B cell (primary cell): ENCODE measurements around the gene CBLN1. TPM values are rescaled to one million over a fixed set of nuclear protein-coding genes. Genes with fewer than 3 reads are reported as not detected.

Experiments used
- ATAC-seq: fragments of 200-7000 bp; cut with Tn5 transposase; one replicate; pipeline ENCODE4 v1.10.0; 2021; ENCODE audit warnings: low read depth, mild to moderate bottlenecking, moderate number of reproducible peaks, moderate library complexity
- CTCF ChIA-PET: fragments of 350-600 bp; sonication (Branson Sonifier 250); formaldehyde crosslinking; loops from one replicate; lab custom pipeline; 2021; ENCODE audit warnings: antibody characterized with exemption, inconsistent platforms; lab: Charles Lee
- POLR2A ChIA-PET: fragments of 350-600 bp; sonication (Branson Sonifier 250); formaldehyde crosslinking; loops from one replicate; lab custom pipeline; 2021; ENCODE audit warnings: antibody characterized with exemption; lab: Charles Lee
- DNase-seq: peaks from one replicate; pipeline ENCODE4 v3.0.0; 2013
- H2AFZ ChIP-seq: 2 replicates; pipeline ENCODE4 v1.6.1; 2012; ENCODE audit warnings: mild to moderate bottlenecking, low read depth, low read length; ENCODE audit not compliant: insufficient read depth, poor library complexity, severe bottlenecking
- H3K27ac ChIP-seq, 2 donors: 1 replicate in 1 of 2; 2 replicates in 1 of 2; pipeline ENCODE4 v1.5.1; 2012 to 2013; ENCODE audit warnings: low read length in 2 of 2, mild to moderate bottlenecking in 2 of 2, moderate library complexity in 1 of 2
- H3K27me3 ChIP-seq, 4 experiments: fragments of 200-600 bp in 1 of 4; sonication (generic) in 1 of 4; replicated peaks in 1 of 4; 1 replicate in 2 of 4; 2 replicates in 2 of 4; pipeline versions ENCODE4 v1.6.1 to v1.7.0; 2013 to 2016; ENCODE audit warnings: low read length in 3 of 4, mild to moderate bottlenecking in 2 of 4, mixed read lengths in 1 of 4, moderate library complexity in 1 of 4; ENCODE audit not compliant: insufficient read depth in 4 of 4, control insufficient read depth in 3 of 4; ENCODE audit errors: control extremely low read depth in 1 of 4
- H3K36me3 ChIP-seq, 2 experiments: replicated peaks in 1 of 2; 1 replicate in 1 of 2; 2 replicates in 1 of 2; pipeline versions ENCODE4 v1.6.1 to v1.7.1; 2013; ENCODE audit warnings: low read length in 1 of 2; ENCODE audit not compliant: insufficient read depth in 2 of 2, control insufficient read depth in 1 of 2; ENCODE audit errors: control extremely low read depth in 1 of 2, extremely low read depth in 1 of 2
- H3K4me1 ChIP-seq, 2 donors: fragments of 200-600 bp in 1 of 2; sonication (generic) in 1 of 2; 1 replicate in 1 of 2; 2 replicates in 1 of 2; pipeline versions ENCODE4 v1.5.1 to v1.6.1; 2013 to 2017; ENCODE audit warnings: low read length in 2 of 2; ENCODE audit not compliant: control insufficient read depth in 2 of 2, insufficient read depth in 2 of 2
- H3K4me2 ChIP-seq: replicated peaks from 2 replicates; pipeline ENCODE3; 2012; ENCODE audit warnings: mild to moderate bottlenecking, low read depth, low read length; ENCODE audit not compliant: poor library complexity, severe bottlenecking
- H3K4me3 ChIP-seq, 5 experiments: fragments of 200-600 bp in 1 of 5; sonication (generic) in 1 of 5; 1 replicate in 3 of 5; 2 replicates in 2 of 5; pipeline versions ENCODE4 v1.5.1 to v1.7.0; 2011 to 2016; ENCODE audit warnings: low read length in 4 of 5, mild to moderate bottlenecking in 4 of 5, low read depth in 2 of 5, control low read depth in 1 of 5, moderate library complexity in 1 of 5; ENCODE audit not compliant: insufficient read depth in 1 of 5; ENCODE audit errors: control extremely low read depth in 1 of 5, extremely low read depth in 1 of 5
- H3K79me2 ChIP-seq: fragments of 200-600 bp; sonication (generic); one replicate; pipeline ENCODE4 v1.6.0; 2016; ENCODE audit warnings: low read length; ENCODE audit not compliant: control insufficient read depth, insufficient read depth
- H3K9ac ChIP-seq: fragments of 200-600 bp; sonication (generic); 2 replicates; pipeline ENCODE4 v1.6.1; 2017; ENCODE audit warnings: mild to moderate bottlenecking, low read length, moderate library complexity
- H3K9me3 ChIP-seq, 3 donors: one replicate each; pipeline versions ENCODE4 v1.6.1 to v1.7.1; 2013; ENCODE audit warnings: low read length in 2 of 3; ENCODE audit not compliant: control insufficient read depth in 2 of 3, insufficient read depth in 1 of 3; ENCODE audit errors: control extremely low read depth in 1 of 3
- H4K20me1 ChIP-seq: 2 replicates; pipeline ENCODE4 v1.6.0; 2012; ENCODE audit warnings: mild to moderate bottlenecking, low read length; ENCODE audit not compliant: insufficient read depth, control insufficient read depth, poor library complexity, severe bottlenecking
- H3K27ac Mint-ChIP-seq: one replicate; pipeline ENCODE4 v1.8.0; 2021; ENCODE audit warnings: mixed read lengths
- H3K27me3 Mint-ChIP-seq: one replicate; pipeline ENCODE4 v1.8.0; 2021; ENCODE audit warnings: mixed read lengths
- H3K4me1 Mint-ChIP-seq: one replicate; pipeline ENCODE4 v1.8.0; 2021; ENCODE audit warnings: mixed read lengths
- H3K4me3 Mint-ChIP-seq: one replicate; pipeline ENCODE4 v1.8.0; 2021; ENCODE audit warnings: mixed read lengths
- H3K9me3 Mint-ChIP-seq: one replicate; pipeline ENCODE4 v1.8.0; 2022; ENCODE audit warnings: mixed read lengths; ENCODE audit not compliant: insufficient read depth
- EZH2 ChIP-seq: IDR thresholded peaks from 2 replicates; pipeline ENCODE4 v1.6.1; 2012; ENCODE audit warnings: borderline replicate concordance, low read depth, mild to moderate bottlenecking, moderate library complexity, low read length; ENCODE audit not compliant: insufficient read depth, poor library complexity, severe bottlenecking
- WGBS: methylation state at CpG from one replicate; pipeline ENCODE4 v1.1.5; 2013; ENCODE audit warnings: missing lambda C conversion rate; ENCODE audit not compliant: insufficient coverage; 5-methylcytosine and 5-hydroxymethylcytosine counted together
- intact Hi-C: fragments of 100-400 bp; cut with micrococcal nuclease; formaldehyde crosslinking; loops from one replicate; pipeline ENCODE4 v1.10.0; 2022
- polyA plus RNA-seq: library from polyadenylated mRNA; depleted of rRNA; stranded (reverse); fragments of >200 nt; gene quantifications from 2 replicates; pipeline ENCODE4 v1.2.3, GENCODE V29; 2012
- total RNA-seq, 2 donors: library from RNA; stranded (reverse); fragments of 120-200 nt in 1 of 2; gene quantifications; 1 replicate in 1 of 2; 2 replicates in 1 of 2; pipeline versions ENCODE4 v1.2.3 to v1.2.4, GENCODE V29; 2013 to 2022
- TF ChIP-seq, protein P1 (sequence below): fragments of 200-600 bp; IDR thresholded peaks from one replicate; pipeline ENCODE4 v1.8.0; 2022; ENCODE audit warnings: antibody characterized with exemption, mild to moderate bottlenecking

CBLN1 gene
- total and polyA plus RNA-seq, 2 donors (not counting 1 experiment from before 2014, with no cell fraction given), result not detected

DNA sequence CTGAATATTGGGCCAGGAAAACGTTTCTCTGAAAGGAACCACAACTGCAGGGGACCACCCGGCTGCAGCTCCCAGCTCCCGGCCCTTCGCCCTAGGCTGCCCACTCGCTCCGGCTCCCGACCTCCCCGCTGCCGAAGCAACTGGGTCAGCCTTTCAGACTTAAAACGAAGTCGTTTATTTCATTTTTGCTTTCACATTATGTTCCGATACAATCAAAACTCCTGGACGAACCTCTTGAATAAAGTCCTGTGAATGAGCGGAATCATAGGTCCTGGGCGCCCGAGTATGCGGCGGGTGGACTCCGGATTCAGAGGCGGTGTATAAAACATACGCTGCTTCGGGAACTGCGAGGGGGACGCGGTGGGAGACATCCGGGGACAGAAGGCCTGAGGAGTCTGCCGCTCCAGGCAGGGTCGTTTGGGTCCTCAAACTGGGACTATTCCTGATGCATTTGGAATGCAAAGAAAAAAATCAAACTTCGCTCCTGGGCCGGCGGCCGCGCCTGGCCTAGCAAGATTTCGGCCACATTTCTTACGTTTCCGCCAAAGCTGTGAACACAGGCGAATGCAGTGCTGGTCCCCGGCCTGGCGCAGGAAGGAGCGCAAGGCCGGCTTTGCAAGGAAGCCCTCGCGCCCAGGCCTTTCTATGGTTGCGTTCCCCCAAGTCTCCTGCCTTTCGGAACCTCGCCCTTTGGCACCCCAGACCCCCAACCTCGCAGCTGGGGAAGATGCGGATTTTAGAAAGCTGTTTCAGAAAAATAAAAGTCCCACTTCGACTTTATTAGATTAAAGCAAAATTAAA is 3.7 kb downstream of the CBLN1 start:
- H3K27ac ChIP-seq, result no peak overlapping the region
- peaks cover 0 to 30% (median 0%) of the 10 kb centered on the region in 3 donors for H3K9me3 ChIP-seq
- no peak for ATAC-seq
- intact Hi-C loops, result no loop called here
- no peak overlapping the region for H3K4me2 ChIP-seq
- no peak overlapping the region for H2AFZ ChIP-seq
- H3K79me2 ChIP-seq, result no peaks in the 10 kb centered on the region
- H4K20me1 ChIP-seq, result no peaks in the 10 kb centered on the region
- H3K9ac ChIP-seq, result no peak overlapping the region
- H3K9me3 Mint-ChIP-seq, result no peaks in the 10 kb centered on the region
- peaks cover 0 to 6% of the 10 kb centered on the region in 2 donors for H3K4me1 ChIP-seq
- no peak for DNase-seq
- 9% methylated on average over 41 of the region's 49 CpGs for WGBS
- H3K36me3 ChIP-seq, result no peaks in the 10 kb centered on the region
- CTCF ChIA-PET, result no interaction called here
- POLR2A ChIA-PET, result interaction anchor here (0.7 kb wide), 1 partner anchor 849 kb away, joined by 5 read pairs; no protein-coding TSS in a partner anchor
- peaks cover 12% of the 10 kb centered on the region for H3K4me1 Mint-ChIP-seq
- peaks cover 0 to 75% (median 31%) of the 10 kb centered on the region in 4 experiments for H3K27me3 ChIP-seq
- H3K27ac Mint-ChIP-seq, result no peak overlapping the region
- no peak for TF ChIP-seq EZH2
- TF ChIP-seq, protein P1, sequence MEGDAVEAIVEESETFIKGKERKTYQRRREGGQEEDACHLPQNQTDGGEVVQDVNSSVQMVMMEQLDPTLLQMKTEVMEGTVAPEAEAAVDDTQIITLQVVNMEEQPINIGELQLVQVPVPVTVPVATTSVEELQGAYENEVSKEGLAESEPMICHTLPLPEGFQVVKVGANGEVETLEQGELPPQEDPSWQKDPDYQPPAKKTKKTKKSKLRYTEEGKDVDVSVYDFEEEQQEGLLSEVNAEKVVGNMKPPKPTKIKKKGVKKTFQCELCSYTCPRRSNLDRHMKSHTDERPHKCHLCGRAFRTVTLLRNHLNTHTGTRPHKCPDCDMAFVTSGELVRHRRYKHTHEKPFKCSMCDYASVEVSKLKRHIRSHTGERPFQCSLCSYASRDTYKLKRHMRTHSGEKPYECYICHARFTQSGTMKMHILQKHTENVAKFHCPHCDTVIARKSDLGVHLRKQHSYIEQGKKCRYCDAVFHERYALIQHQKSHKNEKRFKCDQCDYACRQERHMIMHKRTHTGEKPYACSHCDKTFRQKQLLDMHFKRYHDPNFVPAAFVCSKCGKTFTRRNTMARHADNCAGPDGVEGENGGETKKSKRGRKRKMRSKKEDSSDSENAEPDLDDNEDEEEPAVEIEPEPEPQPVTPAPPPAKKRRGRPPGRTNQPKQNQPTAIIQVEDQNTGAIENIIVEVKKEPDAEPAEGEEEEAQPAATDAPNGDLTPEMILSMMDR, result no peak
- no peak overlapping the region for H3K4me3 Mint-ChIP-seq
- peaks cover 71% of the 10 kb centered on the region for H3K27me3 Mint-ChIP-seq
- no peak overlapping the region for H3K4me3 ChIP-seq

DNA sequence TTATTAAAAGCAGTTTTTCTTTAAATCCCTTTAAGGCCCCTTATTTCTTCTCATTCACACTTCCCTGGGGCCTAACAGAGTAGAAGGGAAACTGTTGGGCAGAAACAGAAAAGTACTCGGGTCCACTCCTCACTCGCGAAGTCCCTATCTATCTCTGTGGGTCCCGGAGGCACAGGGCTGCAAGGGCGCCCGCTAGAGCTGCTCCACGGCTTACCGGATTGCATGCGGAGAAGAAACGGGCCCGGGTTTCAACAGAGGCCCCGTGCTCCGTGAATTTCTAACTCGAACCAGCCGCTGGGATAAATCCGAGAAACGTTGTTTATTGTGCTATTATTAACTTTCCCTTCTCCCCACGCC is 4.3 kb downstream of the CBLN1 start:
- H3K4me3 Mint-ChIP-seq, result no peak overlapping the region
- Histone ChIP-seq H3K9me3 (peaks cover 0 to 28% (median 0%) of the 10 kb centered on the region in 3 donors), H3K9ac (no peak overlapping the region), H3K4me2 (no peak overlapping the region), H3K79me2 (no peaks in the 10 kb centered on the region), H3K4me3 (no peak overlapping the region), H3K27ac (no peak overlapping the region), H3K4me1 (peaks cover 0 to under 1% of the 10 kb centered on the region in 2 donors), H4K20me1 (no peaks in the 10 kb centered on the region), H3K27me3 (peaks cover 0 to 75% (median 29%) of the 10 kb centered on the region in 4 experiments), H2AFZ (no peak overlapping the region), H3K36me3 (no peaks in the 10 kb centered on the region)
- H3K27ac Mint-ChIP-seq, result no peak overlapping the region
- DNase-seq, result no peak
- TF ChIP-seq EZH2, result no peak
- TF ChIP-seq, protein P1, result no peak
- intact Hi-C loops, result no loop called here
- peaks cover 7% of the 10 kb centered on the region for H3K4me1 Mint-ChIP-seq
- POLR2A ChIA-PET, result no interaction called here
- peaks cover 69% of the 10 kb centered on the region for H3K27me3 Mint-ChIP-seq
- no peaks in the 10 kb centered on the region for H3K9me3 Mint-ChIP-seq
- WGBS, result 14% methylated on average over 13 of the region's 18 CpGs
- CTCF ChIA-PET, result no interaction called here
- ATAC-seq, result no peak
